BLaER1 (cell line): ENCODE measurements around the gene NFIA.

Source experiments
- H3K27ac ChIP-seq: shearing (Covaris generic); formaldehyde crosslinking; 2 replicates; pipeline ENCODE4 v1.8.1; 2022
- H3K27me3 ChIP-seq: shearing (Covaris generic); formaldehyde crosslinking; 2 replicates; pipeline ENCODE4 v1.8.1; 2022
- H3K36me3 ChIP-seq: shearing (Covaris generic); formaldehyde crosslinking; 2 replicates; pipeline ENCODE4 v1.8.1; 2022
- H3K4me1 ChIP-seq: shearing (Covaris generic); formaldehyde crosslinking; 2 replicates; pipeline ENCODE4 v1.8.1; 2022
- H3K4me2 ChIP-seq: shearing (Covaris generic); formaldehyde crosslinking; 2 replicates; pipeline ENCODE4 v1.8.1; 2022
- H3K4me3 ChIP-seq: shearing (Covaris generic); formaldehyde crosslinking; 2 replicates; pipeline ENCODE4 v1.8.1; 2022
- H3K9ac ChIP-seq: shearing (Covaris generic); formaldehyde crosslinking; 2 replicates; pipeline ENCODE4 v1.8.1; 2022
- H3K9me3 ChIP-seq: shearing (Covaris generic); formaldehyde crosslinking; 2 replicates; pipeline ENCODE4 v1.8.1; 2022
- H4K20me1 ChIP-seq: shearing (Covaris generic); formaldehyde crosslinking; 2 replicates; pipeline ENCODE4 v1.8.1; 2022
- Cebpa-rat ChIP-seq: shearing (Covaris generic); IDR thresholded peaks from 2 replicates; pipeline ENCODE4 v1.8.1; 2022

Gene NFIA

DNA sequence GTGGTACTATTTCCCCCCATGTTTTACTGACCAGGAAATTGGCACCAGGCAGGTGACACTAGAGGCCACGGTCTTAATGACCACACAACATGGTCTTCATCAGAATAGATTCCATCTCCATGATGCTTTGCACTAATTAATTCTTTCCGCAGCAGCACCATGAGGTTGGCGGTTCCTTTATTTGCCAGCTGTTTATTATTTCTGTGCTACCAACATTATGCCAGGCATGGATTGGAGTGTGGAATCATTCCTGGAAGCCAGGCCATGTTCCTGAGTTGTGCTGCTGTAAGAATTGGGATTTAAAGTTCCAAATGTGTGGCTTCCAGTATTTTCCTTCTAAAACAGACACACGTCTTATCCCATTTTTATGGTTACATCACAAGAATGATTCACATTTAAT lies 107.8 kb downstream of the NFIA start:
- Histone ChIP-seq H3K4me2 (no peak overlapping the region), H3K27me3 (no peaks in the 10 kb centered on the region), H3K9ac (no peak overlapping the region), H3K36me3 (no peaks in the 10 kb centered on the region), H3K27ac (no peak overlapping the region), H3K4me3 (no peak overlapping the region), H3K9me3 (no peaks in the 10 kb centered on the region), H3K4me1 (no peaks in the 10 kb centered on the region), H4K20me1 (no peaks in the 10 kb centered on the region)
- TF ChIP-seq Cebpa-rat = no peak

GRCh38 chr1:61190618-61191432 lies 108.5 kb downstream of the NFIA start:
- no peaks in the 10 kb centered on the region for H3K27me3 ChIP-seq
- H3K4me1 ChIP-seq = no peaks in the 10 kb centered on the region
- no peak overlapping the region for H3K27ac ChIP-seq
- no peak overlapping the region for H3K4me2 ChIP-seq
- no peak overlapping the region for H3K9ac ChIP-seq
- H4K20me1 ChIP-seq = no peaks in the 10 kb centered on the region
- H3K9me3 ChIP-seq = no peaks in the 10 kb centered on the region
- TF ChIP-seq Cebpa-rat = no peak
- no peak overlapping the region for H3K4me3 ChIP-seq
- no peaks in the 10 kb centered on the region for H3K36me3 ChIP-seq

GRCh38 chr1:61191433-61191720 lies 109.0 kb downstream of the NFIA start:
- H3K4me3 ChIP-seq = no peak overlapping the region
- H4K20me1 ChIP-seq = no peaks in the 10 kb centered on the region
- TF ChIP-seq Cebpa-rat = no peak
- no peak overlapping the region for H3K4me2 ChIP-seq
- H3K9ac ChIP-seq = no peak overlapping the region
- no peaks in the 10 kb centered on the region for H3K27me3 ChIP-seq
- H3K4me1 ChIP-seq = no peaks in the 10 kb centered on the region
- no peaks in the 10 kb centered on the region for H3K36me3 ChIP-seq
- H3K9me3 ChIP-seq = no peaks in the 10 kb centered on the region
- no peak overlapping the region for H3K27ac ChIP-seq

DNA sequence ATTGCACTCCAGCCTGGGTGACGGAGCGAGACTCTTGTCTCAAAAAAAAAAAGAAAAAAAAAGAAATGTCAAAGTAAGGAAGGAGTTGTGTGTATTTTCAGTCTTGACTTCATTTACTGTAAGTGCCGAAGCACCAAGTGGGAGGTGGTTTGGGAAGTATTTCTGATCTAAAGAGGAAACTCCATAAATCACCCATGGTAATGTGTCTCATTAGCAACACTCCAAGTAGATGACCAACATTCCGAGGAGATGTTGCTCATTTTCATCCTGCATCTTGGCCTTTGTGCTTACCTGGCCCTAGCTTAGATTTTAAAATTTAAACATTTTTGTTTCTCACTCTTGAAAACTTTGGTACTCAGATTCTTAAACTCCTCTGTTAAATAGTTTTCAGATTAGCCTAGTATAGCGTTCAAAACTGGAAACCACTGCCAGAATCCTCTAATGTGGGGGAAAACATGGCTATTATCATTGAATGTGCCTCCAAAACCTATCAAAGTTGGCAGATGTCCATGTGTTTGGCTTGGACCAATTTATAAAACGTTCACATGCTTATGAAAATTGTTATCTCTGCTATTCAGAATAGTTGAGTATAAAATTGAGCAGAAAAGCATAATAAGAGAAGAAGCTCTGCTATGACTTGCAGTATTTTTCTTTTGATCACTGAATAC lies 110.4 kb downstream of the NFIA start:
- H3K27ac ChIP-seq = no peak overlapping the region
- H4K20me1 ChIP-seq = no peaks in the 10 kb centered on the region
- no peaks in the 10 kb centered on the region for H3K27me3 ChIP-seq

GRCh38 chr1:61193808-61194207 lies 111.4 kb downstream of the NFIA start:
- H4K20me1 ChIP-seq = no peaks in the 10 kb centered on the region

More for the DNA sequence above, 110.4 kb downstream of the NFIA start:
- H3K9ac ChIP-seq = no peak overlapping the region
- H3K9me3 ChIP-seq = no peaks in the 10 kb centered on the region
- TF ChIP-seq Cebpa-rat = no peak
- H3K4me3 ChIP-seq = no peak overlapping the region
- H3K4me2 ChIP-seq = no peak overlapping the region
- H3K4me1 ChIP-seq = no peaks in the 10 kb centered on the region
- H3K36me3 ChIP-seq = no peaks in the 10 kb centered on the region

GRCh38 chr1:61198554-61198953 lies 116.2 kb downstream of the NFIA start:
- Histone ChIP-seq H3K27me3 (no peaks in the 10 kb centered on the region), H3K9ac (no peak overlapping the region), H3K4me2 (no peak overlapping the region), H3K9me3 (no peaks in the 10 kb centered on the region), H3K4me1 (no peaks in the 10 kb centered on the region), H4K20me1 (no peaks in the 10 kb centered on the region), H3K36me3 (no peaks in the 10 kb centered on the region), H3K27ac (no peak overlapping the region), H3K4me3 (no peak overlapping the region)
- no peak for TF ChIP-seq Cebpa-rat

More at GRCh38 chr1:61193808-61194207, 111.4 kb downstream of the NFIA start:
- H3K4me3 ChIP-seq = no peak overlapping the region
- no peak overlapping the region for H3K27ac ChIP-seq
- no peaks in the 10 kb centered on the region for H3K9me3 ChIP-seq
- H3K4me2 ChIP-seq = no peak overlapping the region
- H3K27me3 ChIP-seq = no peaks in the 10 kb centered on the region
- no peaks in the 10 kb centered on the region for H3K36me3 ChIP-seq
- no peak for TF ChIP-seq Cebpa-rat
- no peak overlapping the region for H3K9ac ChIP-seq
- no peaks in the 10 kb centered on the region for H3K4me1 ChIP-seq

DNA sequence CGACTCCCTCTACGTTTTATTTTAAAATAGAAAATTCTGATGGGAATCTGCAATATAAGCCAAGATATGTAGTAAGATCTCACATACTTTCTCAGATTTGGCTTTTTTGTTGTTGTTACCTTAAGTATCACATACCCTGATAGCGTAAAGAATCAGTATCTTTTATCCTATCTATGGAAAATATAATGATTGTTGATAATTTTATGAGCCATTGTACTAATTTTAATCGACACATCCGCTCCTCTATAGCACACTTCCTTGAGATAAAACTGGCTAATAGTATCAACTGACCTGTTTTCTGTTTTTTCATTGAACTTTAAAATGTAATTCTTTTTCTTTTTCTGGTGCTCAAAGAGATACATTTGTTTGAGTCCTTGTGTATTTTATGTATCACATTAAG lies 118.7 kb downstream of the NFIA start:
- H3K9me3 ChIP-seq = no peaks in the 10 kb centered on the region
- no peak for TF ChIP-seq Cebpa-rat
- no peak overlapping the region for H3K27ac ChIP-seq
- no peaks in the 10 kb centered on the region for H3K36me3 ChIP-seq
- H3K4me3 ChIP-seq = no peak overlapping the region
- no peaks in the 10 kb centered on the region for H3K4me1 ChIP-seq
- no peaks in the 10 kb centered on the region for H4K20me1 ChIP-seq
- H3K27me3 ChIP-seq = no peaks in the 10 kb centered on the region
- no peak overlapping the region for H3K4me2 ChIP-seq
- no peak overlapping the region for H3K9ac ChIP-seq

DNA sequence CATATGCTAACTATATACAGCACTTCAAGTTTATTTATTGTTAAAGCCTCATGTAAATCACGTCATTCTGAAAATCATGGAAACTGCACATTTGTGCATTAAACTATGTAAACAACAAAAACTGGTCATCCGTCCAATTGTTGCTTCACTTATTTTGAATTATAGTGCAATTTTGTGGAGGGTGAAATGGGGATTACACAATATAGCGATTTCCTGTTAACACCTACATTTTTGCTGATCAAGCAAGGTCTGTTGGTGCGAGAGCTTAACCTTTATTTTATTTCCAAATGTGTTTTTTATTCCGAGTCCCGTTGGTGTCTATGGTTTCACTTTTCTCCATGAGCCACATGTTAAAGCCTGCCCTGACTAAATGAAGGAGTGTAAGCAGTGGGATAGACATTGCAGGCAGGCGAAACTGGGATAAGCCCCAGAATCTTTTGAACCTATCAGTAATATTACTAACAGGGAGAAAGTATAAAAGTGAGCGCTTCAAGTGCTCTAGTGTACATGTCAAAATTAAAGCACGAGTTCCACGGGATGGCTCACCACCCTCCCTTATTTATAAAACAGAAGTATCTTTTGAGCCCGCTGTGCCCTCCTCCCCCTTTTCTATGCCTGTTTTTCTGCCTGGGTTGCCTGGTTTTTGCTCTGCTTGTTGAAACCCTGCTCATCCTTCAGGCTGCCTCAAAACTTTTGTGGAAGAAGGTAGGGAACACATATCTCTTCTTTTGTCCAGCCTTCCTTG lies 120.7 kb downstream of the NFIA start:
- H4K20me1 ChIP-seq = no peaks in the 10 kb centered on the region
- H3K9ac ChIP-seq = no peak overlapping the region
- no peaks in the 10 kb centered on the region for H3K9me3 ChIP-seq
- no peak for TF ChIP-seq Cebpa-rat
- H3K4me3 ChIP-seq = no peak overlapping the region
- no peaks in the 10 kb centered on the region for H3K27me3 ChIP-seq
- H3K4me2 ChIP-seq = no peak overlapping the region
- no peaks in the 10 kb centered on the region for H3K36me3 ChIP-seq
- peaks cover 9% of the 10 kb centered on the region for H3K4me1 ChIP-seq
- no peak overlapping the region for H3K27ac ChIP-seq

GRCh38 chr1:61204528-61204927 lies 122.2 kb downstream of the NFIA start:
- H3K27ac ChIP-seq = no peak overlapping the region
- no peak overlapping the region for H3K4me2 ChIP-seq
- no peak overlapping the region for H3K4me3 ChIP-seq
- no peak overlapping the region for H3K9ac ChIP-seq
- H4K20me1 ChIP-seq = no peaks in the 10 kb centered on the region
- H3K4me1 ChIP-seq = peaks cover 10% of the 10 kb centered on the region
- H3K9me3 ChIP-seq = no peaks in the 10 kb centered on the region
- no peaks in the 10 kb centered on the region for H3K27me3 ChIP-seq
- no peaks in the 10 kb centered on the region for H3K36me3 ChIP-seq
- TF ChIP-seq Cebpa-rat = no peak

- no peak for TF ChIP-seq Cebpa-rat
- peak overlapping the region; percentile 27; the same call in 1 of the 2 replicates for H3K4me2 ChIP-seq
- no peak overlapping the region for H3K9ac ChIP-seq
- H3K36me3 ChIP-seq = no peaks in the 10 kb centered on the region
- peaks cover 7% of the 10 kb centered on the region; the same call in 1 of the 2 replicates for H3K9me3 ChIP-seq
- H3K4me3 ChIP-seq = no peak overlapping the region
- no peak overlapping the region for H3K27ac ChIP-seq
- H4K20me1 ChIP-seq = no peaks in the 10 kb centered on the region
- peaks cover 31% of the 10 kb centered on the region for H3K4me1 ChIP-seq
- no peaks in the 10 kb centered on the region for H3K27me3 ChIP-seq
Measured at GRCh38 chr1:61207416-61207815, 125.1 kb downstream of the NFIA start.
